Measurements from ENCODE around the gene RNF11. TPM values are rescaled to one million over a fixed set of nuclear protein-coding genes. Genes with fewer than 3 reads are reported as not detected.

The RNF11 gene
- total RNA-seq, 1 donor from 2014 or later, result 81.4 TPM

- H3K4me3 ChIP-seq (ENCODE audit: low read depth, low read length), result no peak overlapping the region
- TF ChIP-seq, protein P1, sequence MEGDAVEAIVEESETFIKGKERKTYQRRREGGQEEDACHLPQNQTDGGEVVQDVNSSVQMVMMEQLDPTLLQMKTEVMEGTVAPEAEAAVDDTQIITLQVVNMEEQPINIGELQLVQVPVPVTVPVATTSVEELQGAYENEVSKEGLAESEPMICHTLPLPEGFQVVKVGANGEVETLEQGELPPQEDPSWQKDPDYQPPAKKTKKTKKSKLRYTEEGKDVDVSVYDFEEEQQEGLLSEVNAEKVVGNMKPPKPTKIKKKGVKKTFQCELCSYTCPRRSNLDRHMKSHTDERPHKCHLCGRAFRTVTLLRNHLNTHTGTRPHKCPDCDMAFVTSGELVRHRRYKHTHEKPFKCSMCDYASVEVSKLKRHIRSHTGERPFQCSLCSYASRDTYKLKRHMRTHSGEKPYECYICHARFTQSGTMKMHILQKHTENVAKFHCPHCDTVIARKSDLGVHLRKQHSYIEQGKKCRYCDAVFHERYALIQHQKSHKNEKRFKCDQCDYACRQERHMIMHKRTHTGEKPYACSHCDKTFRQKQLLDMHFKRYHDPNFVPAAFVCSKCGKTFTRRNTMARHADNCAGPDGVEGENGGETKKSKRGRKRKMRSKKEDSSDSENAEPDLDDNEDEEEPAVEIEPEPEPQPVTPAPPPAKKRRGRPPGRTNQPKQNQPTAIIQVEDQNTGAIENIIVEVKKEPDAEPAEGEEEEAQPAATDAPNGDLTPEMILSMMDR (conservative IDR thresholded peaks at IDR 0.05; ENCODE audit: low read depth, low read length), result peak; percentile 6
- DNase-seq (ENCODE audit: low read depth), result peak; percentile 93
Measured at GRCh38 chr1:51313961-51314777, 78.1 kb downstream of the RNF11 start.

GRCh38 chr1:51314974-51315373 lies 78.9 kb downstream of the RNF11 start:
- TF ChIP-seq, protein P1 (conservative IDR thresholded peaks at IDR 0.05; ENCODE audit: low read depth, low read length), result no peak
- no peak for DNase-seq (ENCODE audit: low read depth)

GRCh38 chr1:51316113-51316845 lies 80.2 kb downstream of the RNF11 start:
- no peak for DNase-seq (ENCODE audit: low read depth)
- TF ChIP-seq, protein P1 (conservative IDR thresholded peaks at IDR 0.05; ENCODE audit: low read depth, low read length), result no peak
- H3K4me3 ChIP-seq (ENCODE audit: low read depth, low read length), result no peak overlapping the region

More at GRCh38 chr1:51314974-51315373, 78.9 kb downstream of the RNF11 start:
- no peak overlapping the region for H3K4me3 ChIP-seq (ENCODE audit: low read depth, low read length)

GRCh38 chr1:51316846-51317120 lies 80.7 kb downstream of the RNF11 start:
- DNase-seq (ENCODE audit: low read depth), result no peak
- TF ChIP-seq, protein P1 (conservative IDR thresholded peaks at IDR 0.05; ENCODE audit: low read depth, low read length), result no peak
- no peak overlapping the region for H3K4me3 ChIP-seq (ENCODE audit: low read depth, low read length)

DNA sequence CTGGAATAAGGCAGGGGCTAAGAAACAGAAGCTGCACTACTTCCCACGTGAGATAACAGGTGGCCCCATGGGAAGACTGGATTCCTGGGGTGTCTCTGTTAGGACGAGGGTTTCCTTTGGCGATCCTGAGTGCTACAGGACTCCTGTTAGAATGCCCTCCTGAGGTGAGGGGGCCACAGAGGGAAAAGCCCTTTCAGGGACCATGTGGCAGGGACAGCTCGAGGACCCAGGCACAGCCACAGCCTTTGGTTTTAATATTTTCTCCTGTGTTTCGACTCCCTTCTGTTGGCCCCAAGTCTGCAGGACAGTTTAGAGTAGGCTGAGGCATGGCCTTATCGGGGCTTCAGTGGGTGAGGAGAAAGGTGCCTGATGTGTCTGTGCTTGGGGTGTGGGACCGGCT lies 81.7 kb downstream of the RNF11 start:
- H3K4me3 ChIP-seq (ENCODE audit: low read depth, low read length), result no peak overlapping the region
- TF ChIP-seq, protein P1 (conservative IDR thresholded peaks at IDR 0.05; ENCODE audit: low read depth, low read length), result no peak
- DNase-seq (ENCODE audit: low read depth), result no peak

GRCh38 chr1:51320967-51321923 lies 85.2 kb downstream of the RNF11 start:
- TF ChIP-seq, protein P1 (conservative IDR thresholded peaks at IDR 0.05; ENCODE audit: low read depth, low read length), result no peak
- no peak overlapping the region for H3K4me3 ChIP-seq (ENCODE audit: low read depth, low read length)
- no peak for DNase-seq (ENCODE audit: low read depth)
